SK-N-SH (cell line): ENCODE data around the gene NXNL1. TPM values are rescaled to one million over a fixed set of nuclear protein-coding genes. Genes with fewer than 3 reads are reported as not detected.

Source experiments
- CTCF ChIA-PET: fragments of 300-600, 350-600 bp; formaldehyde crosslinking; extraction: SDS; loops from one replicate; lab custom pipeline; 2021; lab: Yijun Ruan, JAX
- POLR2A ChIA-PET: fragments of 350-600 bp; sonication (Branson Sonifier 250); formaldehyde crosslinking; extraction: SDS; loops from one replicate; lab custom pipeline; 2020; ENCODE audit warnings: antibody characterized with exemption, inconsistent platforms; lab: Yijun Ruan, JAX
- DNase-seq: peaks from one replicate; pipeline ENCODE4 v3.0.0; 2012
- H2AFZ ChIP-seq: fragments of 200-600 bp; sonication (generic); 2 replicates; pipeline ENCODE4 v1.8.1; 2016; ENCODE audit warnings: antibody characterized with exemption, mild to moderate bottlenecking, low read depth
- H3F3A ChIP-seq: fragments of 200-600 bp; sonication (generic); replicated peaks from 2 replicates; pipeline ENCODE3; 2016; ENCODE audit warnings: antibody characterized with exemption, mild to moderate bottlenecking; ENCODE audit not compliant: insufficient read depth
- H3K27ac ChIP-seq, 2 experiments: fragments of 200-500 bp in 1 of 2; fragments of 200-600 bp in 1 of 2; sonication (Bioruptor generic) in 1 of 2; sonication (generic), shearing (Covaris generic) in 1 of 2; 2 replicates each; pipeline versions ENCODE4 v1.5.1 to v1.6.1; 2014 to 2016; ENCODE audit warnings: low read depth in 2 of 2, inconsistent platforms in 1 of 2, low read length in 1 of 2, mild to moderate bottlenecking in 1 of 2, mixed read lengths in 1 of 2
- H3K27me3 ChIP-seq: fragments of 200-600 bp; sonication (generic), shearing (Covaris generic); 2 replicates; pipeline ENCODE4 v1.6.1; 2016; ENCODE audit warnings: mixed run types; ENCODE audit not compliant: insufficient read depth
- H3K36me3 ChIP-seq, 2 experiments: fragments of 200-500 bp in 1 of 2; fragments of 200-600 bp in 1 of 2; sonication (Bioruptor generic) in 1 of 2; sonication (generic) in 1 of 2; replicated peaks in 1 of 2; 2 replicates each; pipeline versions ENCODE3 to v1.5.1; 2014 to 2016; ENCODE audit warnings: low read length in 1 of 2, mild to moderate bottlenecking in 1 of 2; ENCODE audit not compliant: insufficient read depth in 2 of 2, control insufficient read depth in 1 of 2
- H3K4me1 ChIP-seq, 2 experiments: fragments of 200-500 bp in 1 of 2; fragments of 200-600 bp in 1 of 2; sonication (Bioruptor generic) in 1 of 2; sonication (generic), shearing (Covaris generic) in 1 of 2; 2 replicates each; pipeline versions ENCODE4 v1.5.1 to v1.6.1; 2014 to 2016; ENCODE audit warnings: low read depth in 1 of 2, low read length in 1 of 2, mixed run types in 1 of 2; ENCODE audit not compliant: insufficient read depth in 2 of 2, control insufficient read depth in 1 of 2
- H3K4me2 ChIP-seq: fragments of 200-600 bp; sonication (generic), shearing (Covaris generic); 2 replicates; pipeline ENCODE4 v1.6.1; 2017; ENCODE audit warnings: mixed run types
- H3K4me3 ChIP-seq, 2 experiments: fragments of 200-500 bp in 1 of 2; fragments of 200-600 bp in 1 of 2; sonication (Bioruptor generic) in 1 of 2; sonication (generic), shearing (Covaris generic) in 1 of 2; 2 replicates each; pipeline versions ENCODE4 v1.5.1 to v1.8.1; 2014 to 2016; ENCODE audit warnings: low read depth in 2 of 2, inconsistent platforms in 1 of 2, low read length in 1 of 2, mild to moderate bottlenecking in 1 of 2, mixed read lengths in 1 of 2, moderate library complexity in 1 of 2
- H3K79me2 ChIP-seq: fragments of 200-600 bp; sonication (generic); 2 replicates; pipeline ENCODE4 v1.8.1; 2017; ENCODE audit warnings: mild to moderate bottlenecking; ENCODE audit not compliant: insufficient read depth
- H3K9ac ChIP-seq: fragments of 200-600 bp; sonication (generic); 2 replicates; pipeline ENCODE4 v1.6.1; 2017; ENCODE audit warnings: mixed run types
- H3K9me2 ChIP-seq: fragments of 200-600 bp; sonication (generic); 2 replicates; pipeline ENCODE4 v1.6.1; 2017; ENCODE audit warnings: mixed run types
- H3K9me3 ChIP-seq: fragments of 200-600 bp; sonication (generic); 2 replicates; pipeline ENCODE4 v1.6.1; 2017; ENCODE audit warnings: mixed run types, mild to moderate bottlenecking, moderate library complexity
- H4K20me1 ChIP-seq: fragments of 200-600 bp; sonication (generic); 2 replicates; pipeline ENCODE4 v1.6.1; 2017; ENCODE audit warnings: mild to moderate bottlenecking, mixed run types; ENCODE audit not compliant: insufficient read depth
- EP300 ChIP-seq, 2 experiments: IDR thresholded peaks; 2 replicates each; pipeline versions ENCODE4 v1.4.0 to v1.6.1; 2012; ENCODE audit warnings: borderline replicate concordance in 1 of 2, low read depth in 1 of 2, low read length in 1 of 2
- FOSL2 ChIP-seq: IDR thresholded peaks from 2 replicates; pipeline ENCODE4 v1.4.0; 2012; ENCODE audit warnings: low read depth, mild to moderate bottlenecking, moderate library complexity, borderline replicate concordance
- FOXJ3 ChIP-seq: sonication (generic); formaldehyde crosslinking; IDR thresholded peaks from 2 replicates; pipeline ENCODE4 v1.5.1; 2020; ENCODE audit warnings: mild to moderate bottlenecking, missing genetic modification reagents
- FOXM1 ChIP-seq: IDR thresholded peaks from 2 replicates; pipeline ENCODE4 v1.4.0; 2012; ENCODE audit warnings: low read depth, mild to moderate bottlenecking
- MAX ChIP-seq: IDR thresholded peaks from 2 replicates; pipeline ENCODE4 v1.4.0; 2012; ENCODE audit warnings: low read depth
- MEF2A ChIP-seq: IDR thresholded peaks from 2 replicates; pipeline ENCODE4 v1.4.0; 2012; ENCODE audit warnings: low read depth, borderline replicate concordance
- MXI1 ChIP-seq: IDR thresholded peaks from 2 replicates; pipeline ENCODE4 v1.6.1; 2012; ENCODE audit warnings: mild to moderate bottlenecking, low read depth, low read length, improper control_type of control experiment
- NRF1 ChIP-seq: IDR thresholded peaks from 2 replicates; pipeline ENCODE4 v1.6.1; 2012; ENCODE audit warnings: low read depth, mild to moderate bottlenecking, low read length
- POLR2AphosphoS5 ChIP-seq: IDR thresholded peaks from 2 replicates; pipeline ENCODE4 v1.6.1; 2012; ENCODE audit warnings: low read depth, low read length
- RCOR1 ChIP-seq: fragments of 150-350 bp; IDR thresholded peaks from 2 replicates; pipeline ENCODE4 v1.6.1; 2017; ENCODE audit warnings: antibody characterized with exemption, low read length
- REST ChIP-seq: IDR thresholded peaks from 2 replicates; pipeline ENCODE4 v1.6.1; 2012; ENCODE audit warnings: mild to moderate bottlenecking, low read depth, low read length, moderate library complexity
- RXRA ChIP-seq: IDR thresholded peaks from 2 replicates; pipeline ENCODE4 v1.4.0; 2012; ENCODE audit warnings: low read depth, mild to moderate bottlenecking, borderline replicate concordance
- SMC3 ChIP-seq: IDR thresholded peaks from 2 replicates; pipeline ENCODE4 v1.6.1; 2012; ENCODE audit warnings: low read depth, low read length, improper control_type of control experiment
- TEAD4 ChIP-seq: IDR thresholded peaks from 2 replicates; pipeline ENCODE4 v1.4.0; 2012; ENCODE audit warnings: mild to moderate bottlenecking, borderline replicate concordance; ENCODE audit not compliant: insufficient read depth
- USF1 ChIP-seq: IDR thresholded peaks from 2 replicates; pipeline ENCODE4 v1.4.0; 2012; ENCODE audit warnings: low read depth, borderline replicate concordance
- USF2 ChIP-seq: fragments of 150-350 bp; IDR thresholded peaks from 2 replicates; pipeline ENCODE4 v1.6.1; 2017; ENCODE audit warnings: antibody characterized with exemption, low read length, low read depth, borderline replicate concordance
- YY1 ChIP-seq: IDR thresholded peaks from 2 replicates; pipeline ENCODE4 v1.4.0; 2012; ENCODE audit warnings: low read depth, mild to moderate bottlenecking
- WGBS: methylation state at CpG from one replicate; pipeline ENCODE4 v1.1.6; 2017; ENCODE audit warnings: low lambda C conversion rate; 5-methylcytosine and 5-hydroxymethylcytosine counted together
- polyA plus RNA-seq, 3 experiments: library from polyadenylated mRNA; depleted of rRNA; stranded (reverse); fragments of >200 nt; gene quantifications; 2 replicates each; pipeline ENCODE4 v1.2.3, GENCODE V29; 2012

NXNL1 gene
- polyA plus RNA-seq, 1 of the 3 experiments (the other 2 are of a cell fraction) = not detected

GRCh38 chr19:17503240-17503639 is 42.5 kb upstream of the NXNL1 start (continued):
- TF ChIP-seq MXI1 (no peak), USF2 (no peak), SMC3 (no peak), FOSL2 (no peak), FOXJ3 (CRISPR knock-in tag) (no peak), USF1 (no peak)

- peaks cover 26% of the 10 kb centered on the region for H3K79me2 ChIP-seq
- CTCF ChIA-PET = interaction anchor here (0.6 to 1.2 kb wide), 3 partner anchors 11 to 274 kb away, joined by 3 to 6 read pairs (median 3); partner anchors contain the start of gene PGLS
- POLR2A ChIA-PET = no interaction called here
- H3K36me3 ChIP-seq = peaks cover under 1 to 9% of the 10 kb centered on the region in 2 experiments
- 68% methylated on average over 5 of the region's 27 CpGs for WGBS
- H2AFZ ChIP-seq = no peak overlapping the region
- no peaks in the 10 kb centered on the region for H3K9me2 ChIP-seq
- H3F3A ChIP-seq = no peaks in the 10 kb centered on the region
- no peak for TF ChIP-seq SMC3
- TF ChIP-seq USF2 = no peak
- TF ChIP-seq RXRA = no peak
- TF ChIP-seq MEF2A = no peak
- no peak for TF ChIP-seq YY1
- no peak for TF ChIP-seq NRF1
- TF ChIP-seq TEAD4 = no peak
- TF ChIP-seq MXI1 = no peak
- no peak for TF ChIP-seq FOXJ3 (CRISPR knock-in tag)
- TF ChIP-seq REST = no peak
- TF ChIP-seq RCOR1 = no peak
- TF ChIP-seq EP300 (IDR thresholded peaks at IDR 0.05; ENCODE audit: borderline replicate concordance in 1 of 2, low read depth in 1 of 2, low read length in 1 of 2) = no peak
- TF ChIP-seq FOXM1 = no peak
- no peak for TF ChIP-seq POLR2AphosphoS5
- no peak for TF ChIP-seq MAX
- no peaks in the 10 kb centered on the region for H3K4me1 ChIP-seq
- H3K9ac ChIP-seq = no peak overlapping the region
- no peak overlapping the region for H3K4me3 ChIP-seq
- no peak overlapping the region for H3K4me2 ChIP-seq
- no peak for DNase-seq
- H4K20me1 ChIP-seq = peaks cover 7% of the 10 kb centered on the region; the same call in 1 of the 2 replicates
- no peak overlapping the region for H3K27ac ChIP-seq
- no peaks in the 10 kb centered on the region for H3K27me3 ChIP-seq
- no peaks in the 10 kb centered on the region for H3K9me3 ChIP-seq
Observed at GRCh38 chr19:17500447-17501198, 39.9 kb upstream of the NXNL1 start.
